HG03060 (cell line): Measurements from ENCODE around the gene CDK6.
"Not testable (repeated sequence)": the region's sequence is repeated elsewhere in the genome, so short reads cannot be mapped to it uniquely, and the experiment has no call there.

Experiments
- ATAC-seq: cut with Tn5 transposase; IDR thresholded peaks from one replicate; pipeline ENCODE4 v1.9.1; 2021; ENCODE audit warnings: low read depth, moderate number of reproducible peaks; ENCODE audit not compliant: unreplicated experiment

The CDK6 gene

DNA sequence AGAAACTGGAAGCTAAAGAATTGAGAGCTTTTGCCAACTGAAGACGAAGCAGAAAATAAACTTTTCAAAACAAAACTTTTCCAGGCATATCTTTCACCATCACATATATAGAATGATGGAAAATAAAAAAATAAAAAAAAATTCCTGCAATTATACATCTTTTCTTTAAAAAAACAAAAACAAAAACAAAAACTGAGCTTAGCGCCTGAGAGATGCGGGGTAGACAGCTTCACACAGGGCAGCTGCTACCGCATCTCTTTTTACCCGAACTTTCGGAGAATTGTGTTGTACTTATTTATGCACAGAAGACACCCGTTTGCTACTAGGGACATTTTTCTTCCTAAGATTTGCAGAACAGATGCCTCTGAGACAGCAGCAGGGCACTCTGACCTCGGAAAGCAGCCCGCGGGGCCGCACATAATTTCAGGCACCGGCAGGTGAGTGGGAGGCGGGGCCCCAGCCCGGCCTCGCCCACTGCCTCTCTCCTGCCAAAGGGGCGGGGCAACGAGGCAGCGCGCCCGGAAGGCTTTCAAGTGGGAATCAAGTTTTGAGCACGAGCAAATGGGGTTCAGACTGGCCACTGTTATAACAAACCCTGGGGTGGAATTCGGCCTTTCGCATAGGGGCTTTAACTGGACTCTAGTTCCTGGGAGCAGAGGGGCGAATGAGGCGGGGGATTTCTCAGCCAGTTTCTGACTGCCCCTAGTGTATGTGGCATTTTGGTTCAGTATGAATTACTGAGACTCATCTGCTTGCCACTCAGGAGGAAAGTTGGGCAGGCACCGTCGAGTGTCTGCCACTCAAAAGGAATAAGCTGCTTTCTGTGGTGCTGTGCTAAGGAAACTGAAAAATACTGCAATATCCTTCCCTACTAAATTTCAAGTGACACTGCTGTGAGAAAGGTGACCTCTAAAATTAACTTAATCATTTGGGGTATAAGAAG, 227.7 kb downstream of the CDK6 start:
- no peak for ATAC-seq

DNA sequence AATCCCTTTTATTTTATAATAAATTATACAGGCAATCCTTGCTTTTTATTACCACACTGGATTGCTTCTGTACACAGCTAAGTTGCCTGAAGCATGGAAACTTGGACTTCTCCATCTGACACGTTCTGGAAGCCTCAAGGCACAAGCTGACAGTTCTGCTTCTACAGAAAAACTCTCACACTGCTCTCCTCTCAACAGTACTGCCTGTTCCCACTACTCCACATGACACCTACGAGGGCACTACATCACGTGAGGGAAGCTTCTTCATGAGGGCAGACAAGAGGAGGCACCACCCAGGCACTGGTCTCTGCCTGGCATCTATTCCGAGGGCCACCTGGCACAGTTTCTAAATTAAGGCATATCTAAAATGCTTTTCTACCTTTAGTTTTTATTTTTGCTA, 229.4 kb downstream of the CDK6 start:
- ATAC-seq, result no peak

DNA sequence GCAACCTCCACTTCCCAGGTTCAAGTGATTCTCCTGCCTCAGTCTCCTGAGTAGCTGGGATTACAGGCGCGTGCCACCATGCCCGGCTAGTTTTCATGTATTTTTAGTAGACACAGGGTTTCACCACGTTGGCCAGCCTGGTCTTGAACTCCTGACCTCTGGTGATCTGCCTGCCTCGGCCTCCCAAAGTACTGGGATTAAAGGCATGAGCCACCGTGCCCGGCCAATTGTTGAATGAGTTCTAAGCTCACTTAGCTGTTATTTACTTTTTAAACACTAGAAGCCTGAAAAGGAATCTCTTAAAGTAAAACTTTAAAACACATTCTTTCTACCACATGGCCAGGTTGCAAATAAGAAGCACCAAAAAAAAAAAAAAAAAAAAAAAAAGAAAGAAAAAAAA, 231.9 kb downstream of the CDK6 start:
- not testable (repeated sequence) for ATAC-seq

DNA sequence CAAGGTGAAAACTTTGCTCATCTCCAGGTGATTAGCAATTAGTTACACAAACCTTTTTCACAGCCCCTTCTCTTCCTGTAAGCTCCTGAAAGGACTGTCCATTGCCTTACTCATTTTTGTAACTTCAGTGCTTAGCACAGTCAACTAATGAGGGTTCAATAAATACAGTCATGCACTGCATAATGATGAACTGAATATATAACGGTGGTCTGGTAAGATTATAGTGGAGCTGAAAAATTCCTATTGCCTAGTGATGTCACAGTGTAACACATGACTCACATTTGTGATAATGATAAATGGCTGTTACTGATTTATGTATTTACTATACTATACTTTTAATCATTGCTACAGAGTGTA, 233.3 kb downstream of the CDK6 start:
- no peak for ATAC-seq

DNA sequence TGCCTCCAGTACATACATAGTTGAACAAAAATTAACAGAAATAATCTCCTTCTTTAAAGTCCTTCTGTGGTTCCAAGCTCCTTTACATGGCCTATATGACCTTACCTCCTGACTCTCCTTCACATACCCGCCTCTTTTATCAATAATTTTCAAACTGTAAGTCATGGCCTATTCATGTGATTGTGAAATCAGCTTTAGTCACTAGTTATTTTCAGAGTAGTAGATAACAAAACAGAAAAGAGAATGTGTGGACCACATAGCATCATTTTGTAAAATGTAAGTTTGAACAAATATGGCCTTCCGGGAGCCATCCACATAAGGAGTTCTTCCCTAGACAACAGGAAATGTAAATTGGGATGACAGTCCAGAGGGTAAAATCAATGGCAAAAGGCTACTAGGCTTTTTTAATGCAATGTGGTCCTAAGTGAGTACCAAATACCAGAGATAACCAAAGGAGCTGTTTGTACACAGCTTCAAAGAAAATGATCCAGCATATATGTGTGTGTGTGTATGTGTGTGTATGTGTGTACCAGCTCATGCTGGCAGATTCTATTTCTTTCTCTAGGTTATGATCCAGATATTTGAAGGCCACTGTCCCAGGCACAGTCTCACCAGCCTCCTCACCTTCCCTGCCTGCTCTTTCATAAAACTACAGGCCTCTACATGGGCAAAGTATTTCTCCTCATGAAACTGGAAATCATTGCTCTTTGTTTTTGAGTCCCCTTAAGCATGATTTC, 233.9 kb downstream of the CDK6 start:
- ATAC-seq, result no peak

DNA sequence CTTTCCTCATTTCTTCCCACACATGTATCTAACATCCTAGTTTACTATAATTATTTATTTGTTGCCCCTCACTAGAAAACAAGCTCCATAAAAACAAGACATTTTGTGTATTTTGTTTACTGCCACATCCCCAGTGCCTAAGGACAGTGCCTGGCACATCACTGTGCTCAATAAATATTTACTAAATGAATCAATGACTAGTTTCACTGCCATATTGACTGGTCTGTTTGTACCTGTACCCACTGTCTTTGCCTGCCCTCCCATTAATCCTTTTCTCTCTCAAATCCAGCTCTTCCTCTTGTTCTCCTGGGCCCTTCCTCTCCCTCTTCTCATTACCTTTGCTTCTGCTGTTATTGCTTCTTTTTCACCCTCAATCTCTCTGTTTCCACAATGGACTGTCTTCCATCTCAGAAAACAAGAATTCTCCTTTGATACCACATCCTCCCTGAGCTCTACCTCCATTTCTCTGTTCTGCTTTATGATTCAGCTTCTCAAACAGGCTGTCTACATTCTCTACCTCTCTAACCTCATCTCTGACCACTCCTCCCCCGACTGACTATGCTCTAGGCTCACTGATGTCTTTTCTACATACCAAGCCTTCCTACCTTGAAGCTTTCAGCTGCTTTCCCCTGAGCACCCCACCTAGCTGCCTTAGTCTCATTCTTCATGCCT, 237.9 kb downstream of the CDK6 start:
- no peak for ATAC-seq

DNA sequence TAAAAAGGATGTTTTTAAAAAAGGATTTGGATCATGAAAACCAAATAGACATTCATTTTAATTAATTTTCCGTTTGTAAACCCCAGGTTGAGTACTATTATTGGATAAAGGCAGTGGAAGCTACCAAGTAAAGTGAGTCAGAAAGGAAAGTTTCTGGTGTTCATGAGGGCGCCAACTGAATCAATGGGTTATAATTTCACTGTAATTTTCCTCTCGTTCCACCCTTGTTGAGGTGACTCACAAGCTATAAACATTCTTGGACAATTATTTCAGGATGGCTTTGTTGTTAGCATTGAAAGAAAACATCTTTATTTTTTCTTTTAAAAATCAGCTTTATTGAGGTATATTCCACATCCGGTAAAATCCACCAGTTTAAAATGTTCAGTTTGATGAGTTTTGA, 241.1 kb downstream of the CDK6 start:
- no peak for ATAC-seq

DNA sequence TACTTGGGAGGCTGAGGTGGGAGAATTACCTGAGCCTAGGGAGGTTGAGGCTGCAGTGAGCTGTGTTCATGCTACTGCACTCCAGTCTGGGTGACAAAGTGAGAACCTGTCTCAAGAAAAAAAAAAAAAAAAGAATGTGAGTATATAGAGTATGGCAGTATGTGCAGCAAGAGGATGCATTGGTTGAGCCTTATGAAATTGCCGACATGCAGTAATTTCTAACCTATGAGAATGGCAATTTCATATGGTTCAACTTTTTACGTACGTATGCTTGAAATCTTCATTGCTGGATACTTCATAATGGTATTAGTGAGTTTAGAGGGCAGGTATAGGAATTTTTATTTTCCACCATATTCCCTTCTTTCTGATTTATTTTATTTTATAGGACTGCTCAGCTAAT, 241.6 kb downstream of the CDK6 start:
- ATAC-seq, result no peak

DNA sequence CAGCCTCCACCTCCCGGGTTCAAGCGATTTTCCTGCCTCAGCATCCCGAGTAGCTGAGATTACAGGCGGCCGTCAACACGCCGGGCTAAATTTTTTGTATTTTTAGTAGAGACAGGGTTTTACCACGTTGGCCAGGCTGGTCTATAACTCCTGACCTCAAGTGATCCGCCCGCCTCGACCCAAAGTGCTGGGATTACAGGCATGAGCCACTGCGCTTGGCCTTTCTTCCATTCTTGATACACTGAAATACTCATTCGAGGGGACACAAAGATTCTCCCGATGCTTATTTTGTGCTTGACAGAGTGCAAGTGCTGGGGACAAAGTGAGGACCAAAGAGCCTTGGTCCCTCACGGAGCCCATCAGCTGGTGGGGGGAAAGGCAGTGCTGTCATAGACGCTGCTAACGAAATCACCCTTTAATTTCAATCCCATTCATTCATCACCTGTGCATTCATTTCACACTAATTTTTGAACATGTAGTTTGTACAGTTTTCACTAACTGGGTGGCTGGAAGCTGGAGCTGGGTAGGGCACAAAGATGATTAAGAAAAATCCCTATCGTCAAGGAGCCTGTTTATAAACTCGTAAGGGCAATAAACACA, 245.6 kb downstream of the CDK6 start:
- no peak for ATAC-seq

DNA sequence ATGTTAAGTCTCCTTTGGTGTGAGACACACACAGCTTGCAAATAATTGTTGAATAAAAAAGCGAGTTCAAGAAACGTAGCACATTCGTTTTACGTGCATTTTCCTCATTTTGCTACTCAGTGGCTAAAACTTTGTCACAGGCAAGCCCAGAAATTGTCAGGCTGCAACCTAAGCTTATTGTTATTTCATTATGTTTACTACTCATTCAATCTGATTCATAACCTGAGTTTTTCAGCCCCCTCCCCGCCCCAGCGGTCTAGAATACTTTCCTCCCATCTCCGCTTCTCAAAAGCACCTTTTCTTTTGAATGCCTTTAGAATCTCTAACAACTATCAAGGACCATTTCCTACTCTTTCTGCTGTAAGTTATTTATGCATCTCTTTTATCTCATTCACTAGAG, 247.3 kb downstream of the CDK6 start:
- ATAC-seq, result no peak

DNA sequence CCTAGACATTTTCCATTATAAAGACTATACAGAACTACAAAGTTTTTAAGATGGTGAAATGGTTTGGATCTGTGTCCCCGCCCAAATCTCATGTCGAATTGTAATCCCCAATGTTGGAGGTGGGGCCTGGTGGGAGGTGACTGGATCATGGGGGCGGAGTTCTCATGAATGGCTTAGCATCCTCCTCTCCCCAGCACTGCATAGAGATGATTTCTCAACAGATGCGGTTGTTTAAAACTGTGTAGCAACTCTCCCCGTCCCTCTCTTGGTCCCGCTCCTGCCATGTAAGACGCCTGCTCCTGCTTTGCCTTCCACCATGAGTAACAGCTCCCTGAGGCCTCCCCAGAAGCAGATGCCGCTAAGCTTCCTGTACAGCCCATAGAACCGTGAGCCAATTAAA, 247.8 kb downstream of the CDK6 start:
- ATAC-seq, result no peak

DNA sequence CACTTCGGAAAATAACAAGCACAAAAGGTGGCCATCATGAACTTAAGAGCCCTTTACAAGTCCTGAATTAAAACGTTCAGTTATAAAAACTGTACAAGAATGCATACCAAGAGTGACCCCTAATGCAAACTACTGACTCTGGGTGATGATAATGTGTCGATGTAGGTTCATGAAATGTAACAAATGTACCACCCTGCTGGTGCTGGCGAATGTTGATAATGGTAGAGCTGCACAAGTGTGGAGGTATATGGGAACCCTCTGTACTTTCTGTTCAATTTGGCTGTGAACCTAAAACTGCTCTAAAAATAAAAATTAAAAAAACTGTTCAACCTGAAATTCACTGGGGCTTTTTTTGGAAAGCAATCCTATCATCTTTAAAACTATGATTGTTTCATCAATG, 249.5 kb downstream of the CDK6 start:
- ATAC-seq, result no peak

DNA sequence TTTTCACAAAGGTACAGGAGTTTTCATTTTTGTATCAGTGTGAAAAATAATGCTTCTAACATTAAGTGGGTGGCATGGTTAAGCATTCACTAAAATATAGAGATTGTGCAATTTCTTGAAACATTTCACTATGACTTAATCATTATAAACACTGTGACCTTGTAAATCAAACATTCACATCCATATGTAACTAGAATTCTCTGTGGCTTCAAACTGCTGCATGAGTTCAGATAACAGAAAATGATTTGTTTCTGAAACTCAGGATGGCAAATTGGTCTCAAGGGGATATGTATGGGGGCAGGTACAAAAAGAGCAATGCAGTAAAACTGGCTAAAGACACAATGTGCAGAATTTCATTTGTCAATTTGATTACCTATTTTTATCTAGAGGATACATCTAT, 250.0 kb downstream of the CDK6 start:
- ATAC-seq, result no peak

DNA sequence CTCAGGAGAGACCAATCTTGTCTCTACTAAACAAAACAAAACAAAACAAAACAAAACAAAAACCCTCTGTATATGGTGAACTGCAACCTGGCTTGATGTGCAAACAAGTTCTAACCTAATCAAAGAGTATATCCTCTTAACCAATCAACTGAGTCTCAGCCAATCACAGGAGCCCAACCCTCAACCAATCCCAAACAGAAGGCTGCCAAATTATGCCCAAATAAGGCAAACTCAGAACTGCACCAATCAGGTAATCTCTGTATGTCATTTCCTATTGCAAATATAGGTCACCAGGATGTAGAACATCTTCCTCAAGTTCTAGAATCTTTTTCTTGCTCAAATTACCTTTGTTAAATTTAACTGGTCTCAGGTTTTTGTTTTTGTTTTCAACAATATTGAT, 251.4 kb downstream of the CDK6 start:
- no peak for ATAC-seq

DNA sequence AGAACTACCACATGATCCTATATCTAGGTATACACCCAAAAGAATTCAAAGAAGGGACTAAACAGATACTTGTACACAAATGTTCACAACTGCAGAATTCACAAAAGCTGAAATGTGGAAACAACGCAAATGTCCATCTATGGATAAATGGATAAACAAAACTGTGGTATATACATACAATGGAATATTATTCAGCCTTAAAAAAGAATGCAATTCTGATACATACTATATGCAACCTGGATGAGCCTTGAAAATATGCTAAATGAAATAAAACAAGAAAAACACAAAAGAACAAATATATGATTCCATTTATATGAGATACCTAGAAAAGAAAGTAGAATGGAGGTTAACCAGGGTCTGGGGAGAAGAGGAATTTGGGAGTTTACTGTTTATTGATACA, 253.4 kb downstream of the CDK6 start:
- no peak for ATAC-seq

DNA sequence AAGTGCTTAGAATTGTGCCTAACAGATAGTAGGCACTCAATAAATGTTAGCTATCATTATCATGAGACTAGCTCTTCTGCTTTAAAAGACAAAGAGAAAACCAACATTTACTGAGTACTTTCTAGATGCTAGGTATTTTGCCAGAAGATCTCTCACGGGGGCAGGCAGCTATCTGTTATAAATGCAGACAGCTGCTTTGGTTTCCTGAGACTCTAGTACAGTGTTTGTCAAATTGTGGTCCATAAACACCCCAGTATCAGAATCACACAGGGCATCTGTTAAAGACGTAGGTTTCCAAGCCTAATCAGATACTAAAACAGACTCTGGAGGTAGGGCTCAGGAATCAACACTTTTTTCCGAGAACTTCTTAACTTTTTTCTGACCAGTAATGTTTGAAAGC, 260.1 kb downstream of the CDK6 start:
- ATAC-seq, result no peak

DNA sequence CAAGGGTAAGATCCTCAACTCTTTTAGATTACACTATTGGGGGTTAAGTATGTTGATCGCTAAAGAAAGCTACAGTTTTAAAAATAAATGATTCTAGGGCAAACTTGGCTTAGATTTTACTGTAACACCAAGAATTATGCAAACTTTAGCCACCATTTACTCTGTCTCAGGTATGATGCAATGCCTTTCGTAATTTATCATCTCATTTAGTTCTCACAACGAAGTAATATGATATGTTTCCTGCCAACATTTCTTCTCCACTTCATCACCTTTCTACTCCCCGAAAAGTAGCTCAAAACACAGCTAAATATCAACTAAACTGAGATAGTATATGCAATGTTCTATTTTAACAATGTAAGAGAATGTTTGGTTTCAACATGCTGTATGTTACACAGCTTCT, 267.2 kb downstream of the CDK6 start:
- ATAC-seq, result no peak

DNA sequence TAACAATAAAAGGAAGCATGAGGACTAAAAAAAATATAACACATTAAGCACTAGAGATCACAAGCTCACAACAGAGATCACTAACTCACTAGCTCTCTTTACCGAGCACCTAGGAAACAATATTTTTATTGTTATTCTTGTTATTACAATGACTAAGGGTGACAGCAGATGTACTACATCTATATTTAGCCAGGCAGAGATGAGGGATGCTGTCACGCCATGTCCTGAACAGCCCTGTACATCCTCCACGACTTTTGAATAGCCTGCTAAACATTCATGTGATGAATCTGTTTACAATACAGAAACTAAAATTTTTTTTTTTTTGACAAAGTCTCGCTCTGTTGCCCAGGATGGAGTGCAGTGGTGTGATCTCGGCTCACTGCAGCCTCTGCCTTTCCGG, 268.9 kb downstream of the CDK6 start:
- no peak for ATAC-seq

DNA sequence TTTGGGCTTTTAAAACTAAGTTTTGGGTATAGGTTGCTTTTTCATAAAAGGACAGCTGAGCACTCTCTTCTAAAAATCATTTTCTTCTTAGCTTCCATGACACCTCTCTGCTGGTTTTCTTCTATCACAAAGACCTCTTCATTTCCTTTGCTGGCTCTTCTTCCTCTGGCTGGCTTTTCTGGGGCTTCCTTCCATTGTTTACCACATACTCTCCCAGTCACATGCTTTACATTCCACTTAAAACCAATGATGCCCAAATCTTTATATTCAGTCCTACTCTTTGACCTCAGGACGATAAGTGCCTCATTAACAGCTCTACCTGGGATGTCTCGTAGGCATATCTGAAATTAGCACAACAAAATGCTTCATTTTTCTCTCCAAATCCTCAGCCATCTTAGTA, 273.0 kb downstream of the CDK6 start:
- ATAC-seq, result no peak

DNA sequence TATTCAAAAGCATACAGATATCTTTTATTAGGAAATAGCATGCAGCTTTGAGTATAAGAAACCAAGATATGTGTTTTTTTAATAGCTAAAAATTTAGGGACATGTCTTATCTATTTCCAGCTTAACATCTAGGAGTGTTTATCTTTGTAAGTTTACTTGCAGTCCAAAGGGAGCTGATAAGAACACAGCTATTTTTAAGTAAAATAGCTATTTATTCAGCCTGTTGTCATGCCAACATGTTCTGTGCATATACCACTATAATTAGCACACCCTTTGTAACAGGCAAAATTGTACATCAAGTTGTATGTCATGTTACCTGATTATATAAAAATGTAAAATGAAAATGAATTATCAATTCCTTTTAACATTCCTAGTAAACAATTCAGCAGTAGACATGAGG, 275.8 kb downstream of the CDK6 start:
- ATAC-seq, result no peak

DNA sequence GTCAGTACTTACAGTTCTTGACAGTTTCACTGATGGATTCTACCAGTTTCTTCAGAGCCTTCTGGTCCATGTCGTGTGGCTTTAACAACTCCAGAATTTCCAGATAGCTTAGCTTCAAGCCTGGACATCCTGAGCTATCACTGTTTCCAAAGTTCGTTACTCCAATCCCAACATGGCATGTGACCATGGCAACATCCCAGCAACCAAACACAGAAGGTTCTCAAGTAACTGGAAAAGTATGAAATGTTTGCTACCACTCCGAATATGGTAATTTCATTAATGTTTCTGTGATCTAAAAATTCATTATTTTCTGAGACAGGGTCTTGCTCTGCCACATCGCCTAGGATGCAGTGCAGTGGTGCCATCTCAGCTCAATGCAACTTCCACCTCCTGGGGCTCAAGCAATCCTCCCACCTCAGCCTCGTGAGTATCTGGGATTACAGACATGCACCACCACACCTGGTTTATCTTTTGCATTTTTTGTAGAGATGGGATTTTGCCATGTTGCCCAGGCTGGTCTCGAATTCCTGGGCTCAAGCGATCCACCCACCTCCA, 278.5 kb downstream of the CDK6 start:
- ATAC-seq, result no peak
